Measurements from ENCODE around the gene CASP2.

DNA sequence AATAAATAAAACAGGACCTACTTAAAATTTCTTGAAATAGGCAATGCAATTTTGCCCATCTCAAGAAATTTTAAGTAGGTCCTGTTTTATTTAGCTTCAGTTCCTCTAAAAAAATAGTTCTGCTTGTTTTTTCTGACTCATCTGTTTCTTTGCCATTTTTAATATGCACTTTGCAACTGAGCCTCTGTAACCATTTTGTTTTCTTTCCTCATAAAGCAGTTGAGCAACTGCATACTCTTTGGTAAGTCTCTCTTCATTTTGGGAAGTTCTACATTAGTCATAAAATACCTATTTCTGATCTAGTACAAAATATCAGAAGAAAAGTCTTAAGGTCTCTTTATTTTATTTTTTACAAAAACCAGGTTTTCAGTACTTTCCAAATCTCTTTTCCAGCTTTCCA, 48.3 kb upstream of the CASP2 start:
- TF ChIP-seq, protein P1, sequence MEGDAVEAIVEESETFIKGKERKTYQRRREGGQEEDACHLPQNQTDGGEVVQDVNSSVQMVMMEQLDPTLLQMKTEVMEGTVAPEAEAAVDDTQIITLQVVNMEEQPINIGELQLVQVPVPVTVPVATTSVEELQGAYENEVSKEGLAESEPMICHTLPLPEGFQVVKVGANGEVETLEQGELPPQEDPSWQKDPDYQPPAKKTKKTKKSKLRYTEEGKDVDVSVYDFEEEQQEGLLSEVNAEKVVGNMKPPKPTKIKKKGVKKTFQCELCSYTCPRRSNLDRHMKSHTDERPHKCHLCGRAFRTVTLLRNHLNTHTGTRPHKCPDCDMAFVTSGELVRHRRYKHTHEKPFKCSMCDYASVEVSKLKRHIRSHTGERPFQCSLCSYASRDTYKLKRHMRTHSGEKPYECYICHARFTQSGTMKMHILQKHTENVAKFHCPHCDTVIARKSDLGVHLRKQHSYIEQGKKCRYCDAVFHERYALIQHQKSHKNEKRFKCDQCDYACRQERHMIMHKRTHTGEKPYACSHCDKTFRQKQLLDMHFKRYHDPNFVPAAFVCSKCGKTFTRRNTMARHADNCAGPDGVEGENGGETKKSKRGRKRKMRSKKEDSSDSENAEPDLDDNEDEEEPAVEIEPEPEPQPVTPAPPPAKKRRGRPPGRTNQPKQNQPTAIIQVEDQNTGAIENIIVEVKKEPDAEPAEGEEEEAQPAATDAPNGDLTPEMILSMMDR (IDR thresholded peaks at IDR 0.05; ENCODE audit: insufficient read depth, low read length, poor library complexity, severe bottlenecking): no peak
- TF ChIP-seq EZH2phosphoT487 (conservative IDR thresholded peaks at IDR 0.05; ENCODE audit: low read length): no peak

Data from SU-DHL-6 (cell line).